SK-N-SH treated with all-trans-retinoic acid at 6 μM for 48 hours (cell line): ENCODE results near the gene BCAT1.

Experiments
- ATAC-seq: fragments of 200-7000 bp; cut with Tn5 transposase; 3 replicates; pipeline ENCODE4 v1.9.1; 2020; ENCODE audit warnings: mild to moderate bottlenecking, moderate library complexity
- ARNTL ChIP-seq: fragments of 450-650 bp; formaldehyde crosslinking; IDR thresholded peaks from 2 replicates; pipeline ENCODE4 v1.5.0; 2020; ENCODE audit warnings: low read depth, mild to moderate bottlenecking, moderate library complexity, borderline replicate concordance
- BACH2 ChIP-seq: fragments of 250-450 bp; sonication (Bioruptor Pico); IDR thresholded peaks from 2 replicates; pipeline ENCODE4 v1.9.0; 2021; ENCODE audit warnings: mild to moderate bottlenecking, borderline replicate concordance
- CSDC2 ChIP-seq: fragments of 250-450 bp; sonication (Bioruptor Pico); IDR thresholded peaks from 2 replicates; pipeline ENCODE4 v1.5.0; 2020; ENCODE audit warnings: mild to moderate bottlenecking, moderate library complexity
- ESRRG ChIP-seq: fragments of 250-450 bp; sonication (Bioruptor Pico); IDR thresholded peaks from 2 replicates; pipeline ENCODE4 v1.6.1; 2021; ENCODE audit warnings: mild to moderate bottlenecking
- GLIS3 ChIP-seq: fragments of 250-450 bp; sonication (Bioruptor Pico); IDR thresholded peaks from 2 replicates; pipeline ENCODE4 v1.5.0; 2020; ENCODE audit warnings: mild to moderate bottlenecking, moderate library complexity
- ISL1 ChIP-seq: fragments of 250-450 bp; sonication (Bioruptor Pico); IDR thresholded peaks from 2 replicates; pipeline ENCODE4 v2.1.2; 2022; ENCODE audit warnings: mild to moderate bottlenecking, moderate library complexity
- OSR1 ChIP-seq: fragments of 250-450 bp; sonication (Bioruptor Pico); IDR thresholded peaks from 2 replicates; pipeline ENCODE4 v1.8.0; 2022; ENCODE audit warnings: moderate library complexity, mild to moderate bottlenecking, inconsistent platforms
- PPARA ChIP-seq: fragments of 250-450 bp; sonication (Bioruptor Pico); IDR thresholded peaks from 2 replicates; pipeline ENCODE4 v1.5.0; 2020; ENCODE audit warnings: mild to moderate bottlenecking, borderline replicate concordance
- RARB ChIP-seq: fragments of 250-450 bp; sonication (Bioruptor Pico); IDR thresholded peaks from 2 replicates; pipeline ENCODE4 v1.8.0; 2021; ENCODE audit warnings: mild to moderate bottlenecking, moderate library complexity
- SNAI2 ChIP-seq: fragments of 250-450 bp; sonication (Bioruptor Pico); IDR thresholded peaks from 2 replicates; pipeline ENCODE4 v1.5.0; 2020; ENCODE audit warnings: mild to moderate bottlenecking, moderate library complexity
- TCF4 ChIP-seq: fragments of 250-450 bp; sonication (Bioruptor Pico); IDR thresholded peaks from 2 replicates; pipeline ENCODE4 v1.8.0; 2021; ENCODE audit warnings: mild to moderate bottlenecking, moderate library complexity, borderline replicate concordance
- TOX ChIP-seq: fragments of 250-450 bp; sonication (Bioruptor Pico); IDR thresholded peaks from 2 replicates; pipeline ENCODE4 v1.8.0; 2021; ENCODE audit warnings: mild to moderate bottlenecking, moderate library complexity, borderline replicate concordance
- ZC3H10 ChIP-seq: fragments of 250-450 bp; sonication (Bioruptor Pico); IDR thresholded peaks from 2 replicates; pipeline ENCODE4 v1.5.1; 2021; ENCODE audit warnings: mild to moderate bottlenecking, moderate library complexity
- ZFP3 ChIP-seq: fragments of 250-450 bp; sonication (Bioruptor Pico); IDR thresholded peaks from 2 replicates; pipeline ENCODE4 v1.5.0; 2020; ENCODE audit warnings: mild to moderate bottlenecking, moderate library complexity
- ZNF565 ChIP-seq: fragments of 450-650 bp; formaldehyde crosslinking; conservative IDR thresholded peaks from 2 replicates; pipeline ENCODE4 v1.5.0; 2020; ENCODE audit warnings: low read depth, mild to moderate bottlenecking, moderate library complexity
- ZNF70 ChIP-seq: fragments of 450-650 bp; formaldehyde crosslinking; IDR thresholded peaks from 2 replicates; pipeline ENCODE4 v1.5.0; 2020; ENCODE audit warnings: mild to moderate bottlenecking, moderate library complexity
- ZNF8 ChIP-seq: fragments of 450-650 bp; formaldehyde crosslinking; IDR thresholded peaks from 2 replicates; pipeline ENCODE4 v1.5.0; 2020; ENCODE audit warnings: mild to moderate bottlenecking, moderate library complexity
- TF ChIP-seq, protein P1 (sequence below): fragments of 250-450 bp; sonication (Bioruptor Pico); IDR thresholded peaks from 2 replicates; pipeline ENCODE4 v1.8.0; 2021; ENCODE audit warnings: low read depth, mild to moderate bottlenecking, moderate library complexity, borderline replicate concordance
- TF ChIP-seq, protein P2 (sequence below): fragments of 250-450 bp; sonication (Bioruptor Pico); IDR thresholded peaks from 2 replicates; pipeline ENCODE4 v1.5.1; 2020; ENCODE audit warnings: low read depth, mild to moderate bottlenecking, moderate library complexity
- TF ChIP-seq, protein P3 (sequence below): fragments of 250-450 bp; sonication (Bioruptor Pico); IDR thresholded peaks from 2 replicates; pipeline ENCODE4 v1.5.1; 2021; ENCODE audit warnings: mild to moderate bottlenecking, moderate library complexity
- TF ChIP-seq, protein P4 (sequence below): fragments of 250-450 bp; sonication (Bioruptor Pico); IDR thresholded peaks from 2 replicates; pipeline ENCODE4 v1.8.0; 2020; ENCODE audit warnings: mild to moderate bottlenecking, moderate library complexity, borderline replicate concordance

Gene BCAT1

DNA sequence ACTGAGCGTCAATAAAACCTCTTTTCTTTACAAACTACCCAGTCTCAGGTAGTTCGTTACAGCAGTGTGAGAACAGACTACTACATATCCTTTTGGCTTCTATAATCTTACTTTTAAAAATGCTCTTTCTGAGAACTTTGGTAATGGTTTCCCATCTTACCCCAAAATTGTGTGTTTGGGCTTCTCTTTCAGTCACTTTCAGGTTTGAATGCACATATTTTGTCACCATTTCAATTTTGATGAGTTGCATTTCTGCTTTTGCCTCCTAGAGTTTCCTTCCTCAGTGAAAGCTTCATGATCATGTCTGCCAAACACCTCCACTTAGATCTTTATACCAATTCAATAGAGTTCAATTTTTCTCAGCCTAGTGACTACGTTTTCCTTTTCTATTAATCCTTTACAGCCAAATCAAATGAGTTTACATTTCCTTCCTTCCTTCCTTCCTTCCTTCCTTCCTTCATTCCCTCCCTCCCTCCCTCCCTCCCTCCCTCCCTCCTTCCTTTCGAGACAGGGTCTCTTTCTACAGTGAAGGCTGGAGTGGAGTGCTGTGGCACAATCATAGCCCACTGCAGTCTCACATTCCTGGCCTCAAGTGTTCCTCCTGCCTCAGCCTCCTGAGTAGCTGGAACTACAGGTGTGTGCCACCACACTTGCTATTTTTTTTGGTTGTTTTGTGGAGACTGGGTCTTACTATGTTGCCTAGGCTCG is 124.9 kb downstream of the BCAT1 start:
- no peak for TF ChIP-seq CSDC2 (CRISPR knock-in tag)
- TF ChIP-seq ZNF8: no peak
- TF ChIP-seq ZFP3 (CRISPR knock-in tag): no peak
- TF ChIP-seq, protein P1, sequence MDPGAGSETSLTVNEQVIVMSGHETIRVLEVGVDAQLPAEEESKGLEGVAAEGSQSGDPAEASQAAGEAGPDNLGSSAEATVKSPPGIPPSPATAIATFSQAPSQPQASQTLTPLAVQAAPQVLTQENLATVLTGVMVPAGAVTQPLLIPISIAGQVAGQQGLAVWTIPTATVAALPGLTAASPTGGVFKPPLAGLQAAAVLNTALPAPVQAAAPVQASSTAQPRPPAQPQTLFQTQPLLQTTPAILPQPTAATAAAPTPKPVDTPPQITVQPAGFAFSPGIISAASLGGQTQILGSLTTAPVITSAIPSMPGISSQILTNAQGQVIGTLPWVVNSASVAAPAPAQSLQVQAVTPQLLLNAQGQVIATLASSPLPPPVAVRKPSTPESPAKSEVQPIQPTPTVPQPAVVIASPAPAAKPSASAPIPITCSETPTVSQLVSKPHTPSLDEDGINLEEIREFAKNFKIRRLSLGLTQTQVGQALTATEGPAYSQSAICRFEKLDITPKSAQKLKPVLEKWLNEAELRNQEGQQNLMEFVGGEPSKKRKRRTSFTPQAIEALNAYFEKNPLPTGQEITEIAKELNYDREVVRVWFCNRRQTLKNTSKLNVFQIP (CRISPR knock-in tag): no peak
- TF ChIP-seq OSR1: no peak
- TF ChIP-seq ZNF565 (CRISPR knock-in tag): no peak
- no peak for ATAC-seq

DNA sequence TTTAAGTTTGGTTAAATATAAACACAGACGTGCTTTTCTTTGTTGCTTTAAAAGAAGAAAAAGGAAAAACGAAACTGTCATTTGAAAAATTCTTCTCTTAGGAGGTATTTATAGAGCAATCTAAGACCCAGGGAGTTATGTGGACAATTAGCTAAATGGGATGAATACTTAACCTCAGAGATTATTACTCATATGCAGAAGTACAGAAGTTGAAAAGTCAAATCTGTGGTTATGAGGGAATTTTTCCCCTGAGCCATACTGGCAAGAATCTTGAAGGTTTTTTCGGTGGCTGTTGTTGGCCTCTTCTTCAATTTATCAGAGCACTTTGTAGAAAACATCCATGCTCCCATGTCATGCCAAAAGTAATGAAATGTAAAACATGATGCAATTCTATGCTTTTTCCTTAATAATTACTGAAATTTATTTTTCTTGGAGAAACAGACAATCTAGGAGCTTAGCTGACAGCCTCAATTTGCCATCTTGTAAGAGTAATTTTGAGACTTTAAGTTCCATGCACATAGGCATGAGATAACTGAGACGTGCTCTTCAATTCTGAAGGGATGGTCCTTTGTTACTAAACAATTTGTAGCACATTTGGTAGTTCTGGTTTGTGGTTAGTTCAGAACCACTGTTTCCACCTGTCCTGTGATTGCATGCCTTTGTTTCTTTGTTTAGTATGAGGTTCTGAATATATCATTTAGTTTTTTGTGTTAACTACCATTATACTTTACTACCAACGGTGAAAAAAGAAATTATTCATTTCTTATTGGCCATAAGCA is 126.6 kb downstream of the BCAT1 start:
- ATAC-seq: no peak
- TF ChIP-seq ZC3H10 (CRISPR knock-in tag) (no peak), ZNF70 (CRISPR knock-in tag) (no peak), SNAI2 (CRISPR knock-in tag) (no peak), ESRRG (no peak)

DNA sequence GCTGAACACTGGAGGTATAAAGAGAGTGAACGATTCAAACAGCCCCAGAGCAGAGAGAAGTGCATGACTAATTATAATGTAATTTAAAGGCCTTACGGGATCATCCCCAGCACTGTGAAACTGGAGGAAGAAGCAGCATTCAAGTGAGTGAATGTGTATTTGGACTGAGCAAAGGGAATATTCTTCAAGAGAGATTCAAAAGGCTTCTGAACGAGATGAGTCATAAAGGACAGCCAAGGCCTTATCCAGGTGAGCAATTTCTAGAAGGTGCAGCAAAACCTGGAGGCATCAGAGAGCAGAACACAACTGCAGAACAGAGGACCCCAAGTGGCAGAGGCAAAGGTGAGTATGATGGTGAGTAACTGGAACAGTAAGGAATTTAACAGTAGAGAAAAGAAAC is 127.2 kb downstream of the BCAT1 start:
- no peak for ATAC-seq
- TF ChIP-seq BACH2 (CRISPR knock-in tag): no peak
- TF ChIP-seq, protein P2, sequence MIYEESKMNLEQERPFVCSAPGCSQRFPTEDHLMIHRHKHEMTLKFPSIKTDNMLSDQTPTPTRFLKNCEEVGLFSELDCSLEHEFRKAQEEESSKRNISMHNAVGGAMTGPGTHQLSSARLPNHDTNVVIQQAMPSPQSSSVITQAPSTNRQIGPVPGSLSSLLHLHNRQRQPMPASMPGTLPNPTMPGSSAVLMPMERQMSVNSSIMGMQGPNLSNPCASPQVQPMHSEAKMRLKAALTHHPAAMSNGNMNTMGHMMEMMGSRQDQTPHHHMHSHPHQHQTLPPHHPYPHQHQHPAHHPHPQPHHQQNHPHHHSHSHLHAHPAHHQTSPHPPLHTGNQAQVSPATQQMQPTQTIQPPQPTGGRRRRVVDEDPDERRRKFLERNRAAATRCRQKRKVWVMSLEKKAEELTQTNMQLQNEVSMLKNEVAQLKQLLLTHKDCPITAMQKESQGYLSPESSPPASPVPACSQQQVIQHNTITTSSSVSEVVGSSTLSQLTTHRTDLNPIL (CRISPR knock-in tag): no peak
- TF ChIP-seq ESRRG: no peak
- TF ChIP-seq CSDC2 (CRISPR knock-in tag): no peak
- TF ChIP-seq, protein P3, sequence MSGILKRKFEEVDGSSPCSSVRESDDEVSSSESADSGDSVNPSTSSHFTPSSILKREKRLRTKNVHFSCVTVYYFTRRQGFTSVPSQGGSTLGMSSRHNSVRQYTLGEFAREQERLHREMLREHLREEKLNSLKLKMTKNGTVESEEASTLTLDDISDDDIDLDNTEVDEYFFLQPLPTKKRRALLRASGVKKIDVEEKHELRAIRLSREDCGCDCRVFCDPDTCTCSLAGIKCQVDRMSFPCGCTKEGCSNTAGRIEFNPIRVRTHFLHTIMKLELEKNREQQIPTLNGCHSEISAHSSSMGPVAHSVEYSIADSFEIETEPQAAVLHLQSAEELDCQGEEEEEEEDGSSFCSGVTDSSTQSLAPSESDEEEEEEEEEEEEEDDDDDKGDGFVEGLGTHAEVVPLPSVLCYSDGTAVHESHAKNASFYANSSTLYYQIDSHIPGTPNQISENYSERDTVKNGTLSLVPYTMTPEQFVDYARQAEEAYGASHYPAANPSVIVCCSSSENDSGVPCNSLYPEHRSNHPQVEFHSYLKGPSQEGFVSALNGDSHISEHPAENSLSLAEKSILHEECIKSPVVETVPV (CRISPR knock-in tag): no peak
- no peak for TF ChIP-seq ISL1
- no peak for TF ChIP-seq GLIS3 (CRISPR knock-in tag)
- TF ChIP-seq ZNF70 (CRISPR knock-in tag): no peak
- no peak for TF ChIP-seq TCF4 (CRISPR knock-in tag)
- no peak for TF ChIP-seq RARB (CRISPR knock-in tag)
- TF ChIP-seq, protein P1 (CRISPR knock-in tag): no peak
- no peak for TF ChIP-seq OSR1
- no peak for TF ChIP-seq PPARA (CRISPR knock-in tag)
- TF ChIP-seq TOX (CRISPR knock-in tag): no peak
- no peak for TF ChIP-seq ARNTL (CRISPR knock-in tag)
- no peak for TF ChIP-seq ZNF8
- no peak for TF ChIP-seq SNAI2 (CRISPR knock-in tag)
- no peak for TF ChIP-seq ZNF565 (CRISPR knock-in tag)
- no peak for TF ChIP-seq ZC3H10 (CRISPR knock-in tag)

DNA sequence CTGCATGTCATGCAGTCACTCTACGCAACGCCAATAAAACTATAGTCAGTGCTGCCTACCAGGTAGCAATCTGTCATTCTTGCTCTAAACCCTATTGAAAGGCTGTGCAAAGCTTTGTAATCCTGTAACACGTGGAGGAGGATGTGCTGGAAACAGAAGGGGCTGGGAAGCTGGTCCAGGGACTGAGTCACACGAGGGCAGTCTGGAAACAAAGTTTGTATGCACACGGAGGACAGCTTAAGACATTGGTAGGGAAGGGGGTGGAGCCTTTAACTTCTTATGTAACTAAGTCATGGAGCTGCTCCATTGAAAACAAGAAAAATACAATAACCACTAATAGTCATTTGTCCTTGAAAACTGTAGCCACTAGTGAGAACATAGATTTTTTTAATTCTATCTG is 128.0 kb downstream of the BCAT1 start:
- ATAC-seq: no peak
- TF ChIP-seq, protein P1 (CRISPR knock-in tag): no peak
- TF ChIP-seq ESRRG: no peak
- TF ChIP-seq, protein P4, sequence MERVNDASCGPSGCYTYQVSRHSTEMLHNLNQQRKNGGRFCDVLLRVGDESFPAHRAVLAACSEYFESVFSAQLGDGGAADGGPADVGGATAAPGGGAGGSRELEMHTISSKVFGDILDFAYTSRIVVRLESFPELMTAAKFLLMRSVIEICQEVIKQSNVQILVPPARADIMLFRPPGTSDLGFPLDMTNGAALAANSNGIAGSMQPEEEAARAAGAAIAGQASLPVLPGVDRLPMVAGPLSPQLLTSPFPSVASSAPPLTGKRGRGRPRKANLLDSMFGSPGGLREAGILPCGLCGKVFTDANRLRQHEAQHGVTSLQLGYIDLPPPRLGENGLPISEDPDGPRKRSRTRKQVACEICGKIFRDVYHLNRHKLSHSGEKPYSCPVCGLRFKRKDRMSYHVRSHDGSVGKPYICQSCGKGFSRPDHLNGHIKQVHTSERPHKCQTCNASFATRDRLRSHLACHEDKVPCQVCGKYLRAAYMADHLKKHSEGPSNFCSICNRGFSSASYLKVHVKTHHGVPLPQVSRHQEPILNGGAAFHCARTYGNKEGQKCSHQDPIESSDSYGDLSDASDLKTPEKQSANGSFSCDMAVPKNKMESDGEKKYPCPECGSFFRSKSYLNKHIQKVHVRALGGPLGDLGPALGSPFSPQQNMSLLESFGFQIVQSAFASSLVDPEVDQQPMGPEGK: no peak
- TF ChIP-seq, protein P2 (CRISPR knock-in tag): no peak
- no peak for TF ChIP-seq ZNF70 (CRISPR knock-in tag)
- TF ChIP-seq SNAI2 (CRISPR knock-in tag): no peak
- TF ChIP-seq RARB (CRISPR knock-in tag): no peak
- no peak for TF ChIP-seq ISL1
